ENCODE results near the gene LYPD6B.

The LYPD6B gene

GRCh38 chr2:149132339-149132738 lies 93.8 kb downstream of the LYPD6B start:
- no peaks in the 10 kb centered on the region for H3K9me3 ChIP-seq (ENCODE audit: control insufficient read depth, low read length)
- DNase-seq (ENCODE audit: low read depth): no peak
- peaks cover 7% of the 10 kb centered on the region for H3K4me1 ChIP-seq (ENCODE audit: control insufficient read depth, insufficient read depth, low read length)
- no peak overlapping the region for H3K9ac ChIP-seq (ENCODE audit: low read length)
- H3K36me3 ChIP-seq (ENCODE audit: control insufficient read depth, insufficient read depth, low read length, severe bottlenecking): no peaks in the 10 kb centered on the region
- H3K4me3 ChIP-seq (ENCODE audit: low read length): no peak overlapping the region
- no peaks in the 10 kb centered on the region for H3K27me3 ChIP-seq (replicated peaks; ENCODE audit: control insufficient read depth, insufficient read depth, low read length)

- no peaks in the 10 kb centered on the region for H3K27me3 ChIP-seq (replicated peaks; ENCODE audit: control insufficient read depth, insufficient read depth, low read length)
These were observed 94.4 kb downstream of the LYPD6B start for GRCh38 chr2:149132901-149133300.

GRCh38 chr2:149134335-149134923 lies 95.9 kb downstream of the LYPD6B start:
- peaks cover 7% of the 10 kb centered on the region for H3K4me1 ChIP-seq (ENCODE audit: control insufficient read depth, insufficient read depth, low read length)
- H3K9me3 ChIP-seq (ENCODE audit: control insufficient read depth, low read length): no peaks in the 10 kb centered on the region
- H3K36me3 ChIP-seq (ENCODE audit: control insufficient read depth, insufficient read depth, low read length, severe bottlenecking): no peaks in the 10 kb centered on the region
- H3K9ac ChIP-seq (ENCODE audit: low read length): no peak overlapping the region
- H3K4me3 ChIP-seq (ENCODE audit: low read length): no peak overlapping the region
- H3K27me3 ChIP-seq (replicated peaks; ENCODE audit: control insufficient read depth, insufficient read depth, low read length): peaks cover 2% of the 10 kb centered on the region
- no peak for DNase-seq (ENCODE audit: low read depth)

More at GRCh38 chr2:149132901-149133300, 94.4 kb downstream of the LYPD6B start:
- DNase-seq (ENCODE audit: low read depth): no peak
- H3K9me3 ChIP-seq (ENCODE audit: control insufficient read depth, low read length): no peaks in the 10 kb centered on the region
- no peak overlapping the region for H3K4me3 ChIP-seq (ENCODE audit: low read length)
- H3K4me1 ChIP-seq (ENCODE audit: control insufficient read depth, insufficient read depth, low read length): peaks cover 7% of the 10 kb centered on the region
- H3K36me3 ChIP-seq (ENCODE audit: control insufficient read depth, insufficient read depth, low read length, severe bottlenecking): no peaks in the 10 kb centered on the region
- H3K9ac ChIP-seq (ENCODE audit: low read length): no peak overlapping the region

GRCh38 chr2:149136111-149136510 lies 97.6 kb downstream of the LYPD6B start:
- no peak overlapping the region for H3K9ac ChIP-seq (ENCODE audit: low read length)
- peaks cover 2% of the 10 kb centered on the region for H3K27me3 ChIP-seq (replicated peaks; ENCODE audit: control insufficient read depth, insufficient read depth, low read length)
- H3K9me3 ChIP-seq (ENCODE audit: control insufficient read depth, low read length): no peaks in the 10 kb centered on the region
- no peaks in the 10 kb centered on the region for H3K36me3 ChIP-seq (ENCODE audit: control insufficient read depth, insufficient read depth, low read length, severe bottlenecking)
- H3K4me1 ChIP-seq (ENCODE audit: control insufficient read depth, insufficient read depth, low read length): peaks cover 7% of the 10 kb centered on the region
- DNase-seq (ENCODE audit: low read depth): peak; percentile 51
- no peak overlapping the region for H3K4me3 ChIP-seq (ENCODE audit: low read length)

GRCh38 chr2:149141046-149141445 lies 102.5 kb downstream of the LYPD6B start:
- peaks cover 12% of the 10 kb centered on the region for H3K27me3 ChIP-seq (replicated peaks; ENCODE audit: control insufficient read depth, insufficient read depth, low read length)
- no peaks in the 10 kb centered on the region for H3K36me3 ChIP-seq (ENCODE audit: control insufficient read depth, insufficient read depth, low read length, severe bottlenecking)
- no peaks in the 10 kb centered on the region for H3K9me3 ChIP-seq (ENCODE audit: control insufficient read depth, low read length)
- H3K9ac ChIP-seq (ENCODE audit: low read length): no peak overlapping the region
- no peak for DNase-seq (ENCODE audit: low read depth)
- no peak overlapping the region for H3K4me3 ChIP-seq (ENCODE audit: low read length)
- H3K4me1 ChIP-seq (ENCODE audit: control insufficient read depth, insufficient read depth, low read length): peaks cover 2% of the 10 kb centered on the region

GRCh38 chr2:149143734-149144133 lies 105.2 kb downstream of the LYPD6B start:
- Histone ChIP-seq H3K9me3 (ENCODE audit: control insufficient read depth, low read length) (no peaks in the 10 kb centered on the region), H3K36me3 (ENCODE audit: control insufficient read depth, insufficient read depth, low read length, severe bottlenecking) (no peaks in the 10 kb centered on the region), H3K4me1 (ENCODE audit: control insufficient read depth, insufficient read depth, low read length) (no peaks in the 10 kb centered on the region), H3K4me3 (ENCODE audit: low read length) (no peak overlapping the region), H3K27me3 (replicated peaks; ENCODE audit: control insufficient read depth, insufficient read depth, low read length) (peaks cover 14% of the 10 kb centered on the region), H3K9ac (ENCODE audit: low read length) (no peak overlapping the region)
- DNase-seq (ENCODE audit: low read depth): no peak

GRCh38 chr2:149145314-149146295 lies 107.1 kb downstream of the LYPD6B start:
- no peaks in the 10 kb centered on the region for H3K9me3 ChIP-seq (ENCODE audit: control insufficient read depth, low read length)
- H3K4me1 ChIP-seq (ENCODE audit: control insufficient read depth, insufficient read depth, low read length): no peaks in the 10 kb centered on the region
- DNase-seq (ENCODE audit: low read depth): peak; percentile 23
- no peak overlapping the region for H3K9ac ChIP-seq (ENCODE audit: low read length)
- H3K36me3 ChIP-seq (ENCODE audit: control insufficient read depth, insufficient read depth, low read length, severe bottlenecking): no peaks in the 10 kb centered on the region
- H3K4me3 ChIP-seq (ENCODE audit: low read length): no peak overlapping the region
- H3K27me3 ChIP-seq (replicated peaks; ENCODE audit: control insufficient read depth, insufficient read depth, low read length): peaks cover 14% of the 10 kb centered on the region

GRCh38 chr2:149146876-149147275 lies 108.4 kb downstream of the LYPD6B start:
- no peak for DNase-seq (ENCODE audit: low read depth)
- no peak overlapping the region for H3K4me3 ChIP-seq (ENCODE audit: low read length)
- peaks cover under 1% of the 10 kb centered on the region for H3K4me1 ChIP-seq (ENCODE audit: control insufficient read depth, insufficient read depth, low read length)
- no peak overlapping the region for H3K9ac ChIP-seq (ENCODE audit: low read length)
- peaks cover 14% of the 10 kb centered on the region for H3K27me3 ChIP-seq (replicated peaks; ENCODE audit: control insufficient read depth, insufficient read depth, low read length)
- no peaks in the 10 kb centered on the region for H3K36me3 ChIP-seq (ENCODE audit: control insufficient read depth, insufficient read depth, low read length, severe bottlenecking)
- H3K9me3 ChIP-seq (ENCODE audit: control insufficient read depth, low read length): no peaks in the 10 kb centered on the region

GRCh38 chr2:149148194-149149006 lies 109.9 kb downstream of the LYPD6B start:
- no peaks in the 10 kb centered on the region for H3K9me3 ChIP-seq (ENCODE audit: control insufficient read depth, low read length)
- peaks cover 6% of the 10 kb centered on the region for H3K4me1 ChIP-seq (ENCODE audit: control insufficient read depth, insufficient read depth, low read length)
- DNase-seq (ENCODE audit: low read depth): no peak
- peaks cover 14% of the 10 kb centered on the region for H3K27me3 ChIP-seq (replicated peaks; ENCODE audit: control insufficient read depth, insufficient read depth, low read length)
- no peaks in the 10 kb centered on the region for H3K36me3 ChIP-seq (ENCODE audit: control insufficient read depth, insufficient read depth, low read length, severe bottlenecking)
- H3K4me3 ChIP-seq (ENCODE audit: low read length): no peak overlapping the region
- no peak overlapping the region for H3K9ac ChIP-seq (ENCODE audit: low read length)

- Histone ChIP-seq H3K27me3 (replicated peaks; ENCODE audit: control insufficient read depth, insufficient read depth, low read length) (peaks cover 14% of the 10 kb centered on the region), H3K36me3 (ENCODE audit: control insufficient read depth, insufficient read depth, low read length, severe bottlenecking) (no peaks in the 10 kb centered on the region), H3K9me3 (ENCODE audit: control insufficient read depth, low read length) (no peaks in the 10 kb centered on the region), H3K9ac (ENCODE audit: low read length) (no peak overlapping the region), H3K4me1 (ENCODE audit: control insufficient read depth, insufficient read depth, low read length) (peaks cover 6% of the 10 kb centered on the region), H3K4me3 (ENCODE audit: low read length) (no peak overlapping the region)
- DNase-seq (ENCODE audit: low read depth): no peak
These were observed 110.5 kb downstream of the LYPD6B start for GRCh38 chr2:149149007-149149297.

GRCh38 chr2:149152469-149152953 lies 114.0 kb downstream of the LYPD6B start:
- H3K36me3 ChIP-seq (ENCODE audit: control insufficient read depth, insufficient read depth, low read length, severe bottlenecking): no peaks in the 10 kb centered on the region
- H3K9me3 ChIP-seq (ENCODE audit: control insufficient read depth, low read length): no peaks in the 10 kb centered on the region
- peaks cover 6% of the 10 kb centered on the region for H3K4me1 ChIP-seq (ENCODE audit: control insufficient read depth, insufficient read depth, low read length)
- H3K9ac ChIP-seq (ENCODE audit: low read length): no peak overlapping the region
- no peak for DNase-seq (ENCODE audit: low read depth)
- H3K4me3 ChIP-seq (ENCODE audit: low read length): no peak overlapping the region
- peaks cover 5% of the 10 kb centered on the region for H3K27me3 ChIP-seq (replicated peaks; ENCODE audit: control insufficient read depth, insufficient read depth, low read length)
